LNCAP (cell line): Measurements from ENCODE around the gene SIM1.

Experiments used
- TF ChIP-seq, protein P1 (sequence below): fragments of 450-650 bp; IDR thresholded peaks from 2 replicates; pipeline ENCODE4 v1.5.1; 2017; ENCODE audit warnings: mild to moderate bottlenecking

Gene SIM1

DNA sequence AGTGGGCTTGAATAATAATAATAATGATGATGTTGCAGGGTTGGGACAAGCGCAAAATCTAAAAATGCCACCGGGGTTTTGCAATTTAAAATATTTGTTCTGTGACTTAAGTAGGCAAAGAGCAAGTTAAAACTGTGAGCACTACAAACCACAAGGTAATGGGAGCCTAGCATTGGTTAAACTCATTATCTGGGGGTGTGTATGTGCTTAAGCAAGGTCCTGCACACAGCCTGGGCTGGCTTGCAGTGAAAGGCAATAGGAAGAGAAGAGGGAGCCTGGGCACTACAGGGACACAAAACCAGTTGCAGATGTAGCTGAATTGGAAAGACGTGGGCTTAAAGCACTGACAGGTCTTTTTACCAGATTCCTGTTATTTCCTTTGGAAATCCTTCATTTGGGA, 11.7 kb downstream of the SIM1 start:
- TF ChIP-seq, protein P1, sequence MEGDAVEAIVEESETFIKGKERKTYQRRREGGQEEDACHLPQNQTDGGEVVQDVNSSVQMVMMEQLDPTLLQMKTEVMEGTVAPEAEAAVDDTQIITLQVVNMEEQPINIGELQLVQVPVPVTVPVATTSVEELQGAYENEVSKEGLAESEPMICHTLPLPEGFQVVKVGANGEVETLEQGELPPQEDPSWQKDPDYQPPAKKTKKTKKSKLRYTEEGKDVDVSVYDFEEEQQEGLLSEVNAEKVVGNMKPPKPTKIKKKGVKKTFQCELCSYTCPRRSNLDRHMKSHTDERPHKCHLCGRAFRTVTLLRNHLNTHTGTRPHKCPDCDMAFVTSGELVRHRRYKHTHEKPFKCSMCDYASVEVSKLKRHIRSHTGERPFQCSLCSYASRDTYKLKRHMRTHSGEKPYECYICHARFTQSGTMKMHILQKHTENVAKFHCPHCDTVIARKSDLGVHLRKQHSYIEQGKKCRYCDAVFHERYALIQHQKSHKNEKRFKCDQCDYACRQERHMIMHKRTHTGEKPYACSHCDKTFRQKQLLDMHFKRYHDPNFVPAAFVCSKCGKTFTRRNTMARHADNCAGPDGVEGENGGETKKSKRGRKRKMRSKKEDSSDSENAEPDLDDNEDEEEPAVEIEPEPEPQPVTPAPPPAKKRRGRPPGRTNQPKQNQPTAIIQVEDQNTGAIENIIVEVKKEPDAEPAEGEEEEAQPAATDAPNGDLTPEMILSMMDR, result no peak

DNA sequence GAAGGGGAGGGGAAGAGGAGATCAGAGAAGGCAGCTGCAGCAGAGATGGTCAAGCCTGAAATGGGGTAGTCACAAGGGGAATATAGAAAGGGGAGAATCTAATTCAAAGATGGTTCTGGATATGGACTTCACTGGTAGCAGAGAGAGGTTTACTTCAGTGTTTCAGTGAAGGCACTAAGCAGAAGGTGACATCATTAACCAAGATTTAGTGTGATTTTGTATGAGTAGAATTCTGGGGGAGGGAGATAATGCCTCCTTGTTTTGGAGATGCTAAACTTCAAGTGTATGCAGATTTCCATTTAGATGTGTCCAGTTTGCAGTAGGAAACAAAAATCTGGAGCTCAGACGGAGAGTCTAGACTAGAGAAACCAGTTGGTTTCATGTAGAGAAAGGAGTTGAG, 13.1 kb downstream of the SIM1 start:
- TF ChIP-seq, protein P1, result no peak

DNA sequence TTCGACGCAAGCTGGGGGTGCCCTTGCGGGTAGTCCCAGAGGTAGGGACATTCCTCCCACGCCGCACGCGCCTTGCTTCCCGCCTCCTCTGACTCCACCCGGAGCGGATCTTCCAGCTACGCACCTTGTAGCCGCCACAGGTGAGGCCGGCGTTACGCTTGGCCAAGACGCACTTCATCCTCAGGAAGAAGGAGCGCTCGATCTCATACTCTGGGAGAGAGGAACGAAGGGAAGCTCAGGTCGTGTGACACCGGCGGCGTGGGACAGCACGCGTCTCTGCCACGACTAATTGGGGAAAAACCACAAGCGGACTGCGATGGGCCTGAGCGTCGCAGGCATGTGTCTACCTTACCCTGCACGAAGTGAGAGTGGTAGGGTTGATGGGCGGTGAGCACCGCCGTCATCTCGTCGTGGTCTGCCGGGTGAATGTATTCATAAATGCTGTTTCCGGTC, 15.5 kb downstream of the SIM1 start:
- TF ChIP-seq, protein P1, result no peak

DNA sequence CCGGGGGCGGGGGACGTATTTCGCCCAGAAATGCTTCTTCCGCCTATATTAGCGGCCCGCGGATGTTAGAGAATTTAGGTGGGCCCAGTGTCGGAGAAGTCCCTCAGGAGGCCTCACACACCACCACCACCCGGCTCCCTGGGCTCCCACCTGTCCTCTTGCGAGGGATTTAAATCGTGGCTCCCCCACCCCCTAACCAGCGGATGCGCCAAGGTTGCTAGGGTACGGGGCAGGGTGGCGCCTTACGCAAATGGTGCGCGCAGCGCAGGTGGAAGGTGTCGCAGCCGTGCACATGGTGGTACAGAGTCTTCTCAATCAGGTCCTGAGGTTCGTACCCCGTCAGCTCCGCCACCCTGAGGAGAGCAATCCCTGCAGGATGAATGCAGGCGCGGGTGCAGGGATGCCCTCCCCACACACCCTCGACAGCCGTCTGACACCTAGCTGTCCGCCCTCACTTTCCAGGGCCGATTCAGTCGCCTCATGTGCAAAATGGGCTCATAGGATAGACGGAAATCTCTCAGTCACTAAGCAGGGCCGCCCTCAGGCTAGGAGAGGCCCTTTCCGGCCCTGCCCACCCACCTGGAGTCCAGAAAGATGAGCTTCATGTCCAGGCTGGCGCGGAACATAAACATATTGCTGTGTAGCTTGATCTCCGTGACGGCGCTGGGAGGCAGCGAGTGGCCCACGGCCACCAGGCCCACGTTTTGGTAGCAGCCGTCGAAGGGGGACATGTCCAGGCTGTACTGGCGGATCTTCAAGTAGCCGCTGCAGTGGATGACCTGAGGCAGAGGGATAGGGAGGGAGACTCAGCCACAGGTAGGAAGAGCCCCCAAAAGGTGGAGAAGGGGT, 16.6 kb downstream of the SIM1 start:
- TF ChIP-seq, protein P1, result no peak

DNA sequence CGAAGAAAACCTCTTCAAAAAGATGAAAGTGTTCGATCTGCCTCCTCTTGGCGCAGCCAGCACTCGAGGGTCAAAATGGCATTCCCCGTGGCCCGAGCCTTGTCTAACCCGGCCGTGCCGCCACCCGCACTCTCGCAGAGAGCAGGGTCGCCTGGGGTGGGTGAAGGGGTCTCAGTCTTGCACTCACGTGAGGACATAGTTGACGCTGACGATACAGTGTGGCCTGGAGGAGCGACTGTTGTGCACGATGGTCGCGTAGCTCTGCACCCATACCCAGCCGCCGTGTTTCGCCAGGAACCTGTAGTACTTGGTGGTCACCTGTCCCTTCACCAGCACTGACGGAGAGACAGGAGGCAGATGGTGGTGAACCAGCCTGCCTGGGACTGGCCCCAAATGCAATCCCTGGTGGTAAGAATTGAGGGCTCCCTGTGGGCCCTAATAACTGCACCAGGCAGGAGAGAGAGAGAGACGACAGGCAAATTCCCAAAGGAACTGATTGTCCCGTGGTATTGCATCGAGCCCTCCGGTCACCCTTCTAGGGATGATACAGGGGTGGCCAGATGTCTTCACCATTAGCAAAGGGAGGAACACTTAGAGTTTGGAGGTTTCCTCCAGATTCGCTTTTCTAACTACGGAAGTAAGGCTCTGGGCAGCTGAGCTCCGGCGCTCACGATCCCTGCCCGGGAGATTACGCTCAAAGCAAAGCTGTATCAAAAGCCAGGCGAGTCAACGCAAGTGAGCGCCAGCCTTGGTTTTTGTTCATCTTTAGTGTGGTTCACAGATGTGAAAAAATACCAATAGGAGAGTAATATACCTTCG, 17.4 kb downstream of the SIM1 start:
- TF ChIP-seq, protein P1, result no peak

DNA sequence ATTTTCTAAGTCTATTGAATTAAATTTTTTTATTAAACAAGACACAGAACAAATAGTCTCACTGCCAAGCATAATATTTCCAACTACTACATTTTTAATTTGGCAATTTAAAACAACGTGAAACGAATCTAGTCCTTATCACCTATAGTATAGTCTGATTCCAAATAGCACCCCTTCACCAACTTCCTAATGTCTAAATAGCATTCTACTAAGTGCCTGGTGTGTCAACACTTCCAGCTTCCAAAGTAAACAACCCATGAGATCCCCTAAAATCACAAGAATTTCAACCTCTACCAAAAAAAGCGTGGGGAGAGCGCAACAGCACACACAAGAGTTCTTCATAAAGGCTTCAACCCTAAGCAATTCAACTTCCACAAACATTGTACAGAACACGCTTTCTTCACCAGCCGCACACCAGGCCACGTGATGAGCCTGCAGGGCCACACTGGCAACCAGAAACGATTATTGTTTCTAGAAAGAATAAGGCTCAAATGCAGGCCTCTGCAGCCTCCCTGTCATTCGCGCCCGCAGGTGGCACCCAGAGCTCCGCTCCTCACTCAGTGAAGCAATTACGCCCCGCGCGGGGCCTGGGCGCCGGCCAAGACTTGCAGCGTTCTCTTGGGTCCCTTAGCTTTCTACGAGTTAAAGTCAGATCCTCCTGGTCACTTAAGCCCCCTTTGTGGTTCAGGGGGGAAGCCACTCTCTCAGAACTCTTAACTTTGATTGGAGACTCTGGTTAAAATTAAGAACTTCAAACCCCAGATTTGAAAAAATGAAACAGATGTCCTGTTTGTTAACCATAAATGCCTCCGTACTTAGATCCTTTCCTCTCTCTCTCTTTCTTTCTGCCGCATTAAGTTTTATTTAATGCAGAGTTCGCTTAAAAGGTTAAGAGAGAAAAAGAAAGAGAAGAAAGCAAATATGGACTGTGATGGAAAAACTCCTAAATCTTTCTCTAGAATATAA, 18.3 kb downstream of the SIM1 start:
- TF ChIP-seq, protein P1, result no peak

DNA sequence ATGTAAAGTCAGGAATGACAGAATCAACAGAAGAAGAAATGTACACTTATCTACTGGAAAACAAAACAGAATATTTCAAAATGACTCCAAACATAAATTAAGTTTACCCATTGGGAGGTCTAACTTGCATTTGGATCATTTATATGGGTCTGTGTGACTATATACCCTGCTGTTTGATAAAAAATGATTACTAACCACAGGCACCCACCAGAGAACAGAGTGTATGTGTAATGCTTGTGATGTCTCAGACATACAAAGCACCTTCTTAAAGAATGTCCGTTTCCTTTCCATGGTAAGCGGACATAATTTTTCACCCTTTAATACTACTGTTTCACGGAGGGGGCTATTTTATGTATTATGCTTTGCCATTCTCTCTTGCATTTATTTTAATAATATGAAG, 19.2 kb downstream of the SIM1 start:
- TF ChIP-seq, protein P1, result no peak
